OCI-LY3 (cell line): Measurements from ENCODE around the gene LIFR.

Source experiments
- H2AFZ ChIP-seq: fragments of 200-600, 300-600 bp; shearing (Covaris generic); 2 replicates; pipeline ENCODE4 v1.6.0; 2014; ENCODE audit warnings: antibody characterized with exemption, low read depth, low read length
- H3K27ac ChIP-seq: fragments of 200-600, 300-600 bp; sonication (generic); 2 replicates; pipeline ENCODE4 v1.5.1; 2014; ENCODE audit warnings: mild to moderate bottlenecking, low read length, moderate library complexity, mixed read lengths
- H3K27me3 ChIP-seq: fragments of 200-600, 300-600 bp; sonication (generic); 2 replicates; pipeline ENCODE4 v1.6.1; 2014; ENCODE audit warnings: low read depth, low read length, mixed read lengths
- H3K36me3 ChIP-seq: fragments of 200-600, 300-600 bp; sonication (generic); replicated peaks from 2 replicates; pipeline ENCODE3; 2014; ENCODE audit warnings: low read depth, low read length, mixed read lengths
- H3K4me1 ChIP-seq: fragments of 300-600, 200-600 bp; sonication (generic); 2 replicates; pipeline ENCODE4 v1.6.1; 2014; ENCODE audit warnings: low read length, mixed read lengths
- H3K4me2 ChIP-seq: fragments of 200-600, 300-600 bp; sonication (generic); 2 replicates; pipeline ENCODE4 v1.6.1; 2014; ENCODE audit warnings: low read length, mixed read lengths
- H3K4me3 ChIP-seq: fragments of 300-600, 200-600 bp; sonication (generic); 2 replicates; pipeline ENCODE4 v1.5.1; 2014; ENCODE audit warnings: antibody characterized with exemption, mild to moderate bottlenecking, low read length, moderate library complexity
- H3K79me2 ChIP-seq: fragments of 300-600, 200-600 bp; shearing (Covaris generic); 2 replicates; pipeline ENCODE4 v1.6.1; 2014; ENCODE audit warnings: mild to moderate bottlenecking, low read length, mixed read lengths
- H3K9ac ChIP-seq: fragments of 300-600, 200-600 bp; shearing (Covaris generic); 2 replicates; pipeline ENCODE4 v1.6.0; 2014; ENCODE audit warnings: mild to moderate bottlenecking, low read length, moderate library complexity
- H3K9me3 ChIP-seq: fragments of 200-600, 300-600 bp; shearing (Covaris generic); 2 replicates; pipeline ENCODE4 v1.6.1; 2014; ENCODE audit warnings: low read length, mixed read lengths; ENCODE audit not compliant: insufficient read depth
- H4K20me1 ChIP-seq: fragments of 200-600, 300-600 bp; sonication (generic); 2 replicates; pipeline ENCODE4 v1.6.1; 2016; ENCODE audit warnings: low read length, mixed read lengths; ENCODE audit not compliant: insufficient read depth
- CTCF ChIP-seq: fragments of 200-600, 300-600 bp; sonication (generic); IDR thresholded peaks from 2 replicates; pipeline ENCODE4 v1.5.1; 2014; ENCODE audit warnings: antibody characterized with exemption, low read length, low read depth
- EZH2phosphoT487 ChIP-seq: fragments of 200-600 bp; shearing (Covaris generic); IDR thresholded peaks from 2 replicates; pipeline ENCODE4 v1.6.1; 2018; ENCODE audit warnings: antibody characterized with exemption, mixed run types, low read depth

LIFR gene

GRCh38 chr5:38497946-38498345 is 58.5 kb downstream of the LIFR start:
- TF ChIP-seq EZH2phosphoT487 (no peak), CTCF (no peak; the same call in 1 of the 2 replicates)

GRCh38 chr5:38494763-38495162 is 61.7 kb downstream of the LIFR start:
- H4K20me1 ChIP-seq: no peaks in the 10 kb centered on the region
- H3K36me3 ChIP-seq: no peaks in the 10 kb centered on the region
- no peak overlapping the region for H3K27ac ChIP-seq
- peaks cover 11% of the 10 kb centered on the region; the same call in 1 of the 2 replicates for H3K27me3 ChIP-seq
- H3K4me3 ChIP-seq: no peak overlapping the region
- no peaks in the 10 kb centered on the region for H3K9me3 ChIP-seq
- H3K9ac ChIP-seq: no peak overlapping the region
- H3K4me1 ChIP-seq: no peaks in the 10 kb centered on the region
- TF ChIP-seq EZH2phosphoT487 (no peak), CTCF (no peak)
- H3K4me2 ChIP-seq: no peak overlapping the region
- no peak overlapping the region for H2AFZ ChIP-seq
- H3K79me2 ChIP-seq: no peaks in the 10 kb centered on the region

More at GRCh38 chr5:38497946-38498345, 58.5 kb downstream of the LIFR start:
- no peak overlapping the region for H2AFZ ChIP-seq
- no peak overlapping the region for H3K27ac ChIP-seq
- no peak overlapping the region for H3K4me2 ChIP-seq
- no peak overlapping the region for H3K4me3 ChIP-seq
- no peak overlapping the region for H3K9ac ChIP-seq
- no peaks in the 10 kb centered on the region for H3K4me1 ChIP-seq
- H3K79me2 ChIP-seq: no peaks in the 10 kb centered on the region
- no peaks in the 10 kb centered on the region for H3K36me3 ChIP-seq
- no peaks in the 10 kb centered on the region for H4K20me1 ChIP-seq
- peaks cover 4% of the 10 kb centered on the region; the same call in 1 of the 2 replicates for H3K27me3 ChIP-seq
- H3K9me3 ChIP-seq: no peaks in the 10 kb centered on the region

- Histone ChIP-seq H2AFZ (no peak overlapping the region), H3K4me3 (no peak overlapping the region), H3K4me2 (no peak overlapping the region), H3K27ac (no peak overlapping the region), H3K9ac (no peak overlapping the region), H3K9me3 (no peaks in the 10 kb centered on the region), H3K36me3 (no peaks in the 10 kb centered on the region), H3K4me1 (no peaks in the 10 kb centered on the region), H3K27me3 (peaks cover 11% of the 10 kb centered on the region; the same call in 1 of the 2 replicates), H3K79me2 (no peaks in the 10 kb centered on the region), H4K20me1 (no peaks in the 10 kb centered on the region)
- TF ChIP-seq EZH2phosphoT487 (no peak), CTCF (no peak)
Measured at GRCh38 chr5:38494175-38494574, 62.3 kb downstream of the LIFR start.

- Histone ChIP-seq H3K4me3 (no peak overlapping the region), H2AFZ (no peak overlapping the region)
Measured at GRCh38 chr5:38483805-38484398, 72.5 kb downstream of the LIFR start.

More at GRCh38 chr5:38483805-38484398, 72.5 kb downstream of the LIFR start:
- H3K27ac ChIP-seq: no peak overlapping the region
- H3K9me3 ChIP-seq: no peaks in the 10 kb centered on the region
- no peak overlapping the region for H3K9ac ChIP-seq
- H4K20me1 ChIP-seq: no peaks in the 10 kb centered on the region
- no peaks in the 10 kb centered on the region for H3K36me3 ChIP-seq
- no peaks in the 10 kb centered on the region for H3K79me2 ChIP-seq
- H3K4me2 ChIP-seq: no peak overlapping the region
- TF ChIP-seq EZH2phosphoT487 (no peak), CTCF (no peak)
- H3K4me1 ChIP-seq: no peaks in the 10 kb centered on the region
- H3K27me3 ChIP-seq: peaks cover 22% of the 10 kb centered on the region
